ENCODE results near the gene UNC93A.
"Not testable (repeated sequence)": the region's sequence is repeated elsewhere in the genome, so short reads cannot be mapped to it uniquely, and the experiment has no call there.

Gene UNC93A

GRCh38 chr6:167290786-167291622 lies at the start of gene UNC93A:
UNC93A (plus strand) TSS chr6:167291315; CDS start chr6:167291490, 175 bp downstream.
- DNase-seq (ENCODE audit: low read depth in 1 of 2, low spot score in 1 of 2) = no peak

DNA sequence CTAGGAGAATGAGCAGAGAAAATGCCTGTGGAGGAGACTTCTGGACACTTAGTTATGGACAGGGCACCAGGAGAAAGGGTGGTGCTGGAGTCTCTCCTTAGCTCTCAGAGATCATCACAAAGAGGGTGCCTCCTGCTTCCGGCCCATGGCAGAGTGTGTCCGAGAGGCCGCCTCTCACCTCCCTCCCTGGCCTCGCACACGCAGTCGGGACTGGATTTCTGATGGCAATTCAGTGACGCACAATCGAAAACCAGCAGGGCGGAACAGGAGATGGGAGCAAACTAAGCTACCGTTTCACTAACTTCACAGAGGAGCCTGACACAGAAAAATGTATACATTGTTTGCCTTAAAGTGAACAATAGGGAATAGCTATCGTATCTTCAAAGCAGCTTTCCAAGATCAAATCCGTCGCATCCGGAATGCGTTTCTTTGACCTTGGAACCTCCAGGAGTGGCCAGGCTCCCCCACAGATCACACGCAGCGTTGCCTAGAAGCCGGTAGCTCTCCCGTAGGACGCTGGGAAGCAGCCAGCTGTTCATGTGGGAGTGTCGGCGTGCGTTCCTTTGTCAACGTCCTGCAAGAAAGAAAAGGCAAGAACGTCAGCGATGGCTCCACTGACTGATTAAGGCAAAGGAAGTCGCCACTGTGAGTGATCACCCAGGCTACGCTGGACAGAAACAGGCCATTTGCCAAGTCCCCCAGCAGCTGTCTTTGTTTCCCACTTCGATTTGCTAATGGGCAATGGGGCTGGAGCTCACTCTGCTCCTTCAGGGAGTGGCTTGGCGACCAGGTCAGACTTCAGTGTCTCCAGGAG lies 49.6 kb upstream of the UNC93A start:
- not testable (repeated sequence) for DNase-seq (ENCODE audit: low read depth in 1 of 2, low spot score in 1 of 2)

DNA sequence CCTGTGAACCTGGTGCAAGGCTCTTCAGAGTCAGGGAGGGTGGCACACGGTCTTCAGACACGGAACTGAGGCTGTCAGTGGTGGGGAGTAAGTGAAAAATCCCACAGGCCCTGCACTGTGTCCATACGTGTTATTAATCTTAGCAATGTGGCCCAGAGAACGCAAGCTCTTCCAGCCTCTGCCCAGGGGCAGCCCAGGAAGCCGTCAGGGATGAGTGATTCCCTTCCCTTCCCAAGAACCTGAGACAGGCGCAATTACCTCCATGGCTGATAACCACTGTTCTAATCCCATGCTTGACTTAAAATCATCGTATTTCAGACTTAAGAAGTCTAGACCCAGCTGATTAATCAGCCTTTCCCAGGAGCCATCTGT lies 49.0 kb upstream of the UNC93A start:
- not testable (repeated sequence) for DNase-seq (ENCODE audit: low read depth in 1 of 2, low spot score in 1 of 2)

DNA sequence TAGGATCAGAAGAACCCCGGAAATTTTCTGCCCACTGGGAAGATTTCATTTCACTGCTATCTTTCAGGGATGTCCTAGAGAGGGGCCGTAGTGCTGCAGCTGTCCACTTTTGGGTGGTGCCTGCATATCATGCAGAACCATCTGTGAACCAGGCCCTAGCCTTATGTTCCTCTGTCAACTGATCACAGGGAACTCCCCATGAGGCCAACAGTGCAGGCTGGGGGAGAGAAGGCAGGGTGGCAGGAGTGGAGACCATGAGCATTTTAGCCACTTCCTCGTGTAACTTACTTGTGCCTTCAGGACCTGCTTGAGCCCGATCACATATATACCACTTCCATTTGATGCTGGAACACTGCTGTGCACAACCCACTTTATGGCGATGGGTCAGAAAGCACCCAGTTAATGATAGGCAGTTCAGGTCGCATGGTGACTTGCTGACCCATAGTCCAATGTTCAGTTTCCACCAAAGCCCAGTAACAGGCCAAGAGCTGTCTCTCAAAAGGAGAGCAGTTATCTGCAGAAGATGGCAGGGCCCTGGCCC lies 48.5 kb upstream of the UNC93A start:
- DNase-seq (ENCODE audit: low read depth in 1 of 2, low spot score in 1 of 2) = not testable (repeated sequence)

- no peak for DNase-seq (ENCODE audit: low read depth in 1 of 2, low spot score in 1 of 2)
Observed at GRCh38 chr6:167244064-167244960, 46.8 kb upstream of the UNC93A start.

- DNase-seq (ENCODE audit: low read depth in 1 of 2, low spot score in 1 of 2) = no peak
Observed at GRCh38 chr6:167244991-167245390, 46.1 kb upstream of the UNC93A start.

DNA sequence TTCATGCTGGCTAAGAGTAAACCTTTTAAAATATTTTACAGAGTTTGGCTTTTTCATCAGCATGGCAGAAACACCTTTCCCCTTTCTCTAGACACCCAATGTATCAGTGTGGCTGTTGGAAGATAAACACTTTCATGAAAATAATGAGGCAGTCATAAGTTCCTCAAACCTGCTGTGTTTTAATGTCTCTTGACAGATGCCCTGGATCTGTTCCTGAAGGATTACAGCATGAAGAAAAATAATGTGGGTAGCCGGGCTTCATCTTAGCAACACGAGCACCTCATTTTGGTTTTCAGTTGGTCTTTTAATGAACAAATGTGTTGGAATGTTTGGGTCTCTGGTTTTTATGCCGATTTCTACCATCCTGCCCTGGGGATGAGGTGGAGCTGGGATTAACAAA lies 45.5 kb upstream of the UNC93A start:
- no peak for DNase-seq (ENCODE audit: low read depth in 1 of 2, low spot score in 1 of 2)

DNA sequence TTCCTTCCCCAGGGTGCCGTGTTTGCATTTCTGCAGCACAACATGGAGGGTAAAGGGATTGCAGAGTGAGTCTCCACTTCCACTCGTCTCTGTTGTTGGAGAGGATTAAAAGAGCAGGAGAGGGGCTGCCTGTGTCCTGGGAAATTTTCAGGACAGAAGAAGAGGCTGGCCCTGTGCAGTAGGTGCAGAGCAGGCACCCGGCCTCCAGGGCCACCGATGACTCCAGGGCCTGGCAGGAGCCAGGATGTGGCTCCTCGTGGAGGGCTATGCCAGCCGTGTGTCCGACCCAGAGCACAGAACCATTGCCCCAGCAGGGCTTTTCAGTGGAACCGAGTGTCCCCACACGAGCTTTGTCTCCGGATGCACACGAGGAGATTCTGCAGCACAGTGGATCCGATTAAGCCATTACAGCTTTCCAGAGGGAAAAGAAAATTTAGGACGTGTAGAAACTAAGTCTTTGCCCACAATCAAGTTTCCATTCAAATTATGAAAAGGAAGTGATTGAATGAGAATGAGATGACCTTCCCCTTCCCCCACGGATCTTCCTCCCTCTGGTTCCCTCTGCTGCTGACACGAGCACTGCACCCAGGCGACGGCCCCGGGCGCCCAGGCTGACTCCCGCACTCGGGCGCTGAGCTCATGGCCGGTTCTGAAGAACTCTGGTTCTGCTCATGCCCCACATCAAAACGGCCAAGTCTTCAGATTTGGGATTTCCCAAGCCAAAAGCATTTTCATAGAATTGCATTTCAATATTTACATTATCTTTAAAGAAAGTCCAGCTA lies 43.1 kb upstream of the UNC93A start:
- no peak for DNase-seq (ENCODE audit: low read depth in 1 of 2, low spot score in 1 of 2)

DNA sequence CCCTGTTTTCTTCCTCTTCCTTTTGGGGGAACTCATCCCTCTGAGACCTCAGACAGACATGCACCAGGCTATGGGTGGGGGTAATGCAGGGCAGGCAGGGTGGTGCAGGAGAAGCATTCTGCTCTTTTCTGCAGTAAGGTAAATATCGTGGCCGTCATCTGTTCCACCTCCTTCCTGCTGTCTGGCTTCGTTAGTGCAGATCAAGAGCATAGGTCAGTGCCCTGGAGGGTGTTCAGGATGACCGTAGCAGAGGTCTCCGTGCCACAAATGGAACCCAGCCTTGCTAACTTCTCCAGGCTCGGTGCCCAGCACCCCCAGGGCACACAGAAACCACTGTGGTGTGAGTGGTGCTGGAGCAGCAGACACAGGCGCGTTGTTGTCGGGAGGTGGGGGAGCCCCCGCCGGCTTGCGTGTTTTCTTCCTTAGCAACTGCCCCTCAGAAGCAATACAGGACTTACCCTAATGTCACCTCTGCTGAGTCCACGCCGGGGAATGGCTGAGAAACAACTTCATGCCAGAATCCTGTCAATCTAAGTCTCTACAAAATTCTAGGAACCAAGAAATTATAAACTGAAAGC lies 42.1 kb upstream of the UNC93A start:
- DNase-seq (ENCODE audit: low read depth in 1 of 2, low spot score in 1 of 2) = not testable (repeated sequence)

- no peak for DNase-seq (ENCODE audit: low read depth in 1 of 2, low spot score in 1 of 2)
Observed at GRCh38 chr6:167252271-167252670, 38.8 kb upstream of the UNC93A start.

DNA sequence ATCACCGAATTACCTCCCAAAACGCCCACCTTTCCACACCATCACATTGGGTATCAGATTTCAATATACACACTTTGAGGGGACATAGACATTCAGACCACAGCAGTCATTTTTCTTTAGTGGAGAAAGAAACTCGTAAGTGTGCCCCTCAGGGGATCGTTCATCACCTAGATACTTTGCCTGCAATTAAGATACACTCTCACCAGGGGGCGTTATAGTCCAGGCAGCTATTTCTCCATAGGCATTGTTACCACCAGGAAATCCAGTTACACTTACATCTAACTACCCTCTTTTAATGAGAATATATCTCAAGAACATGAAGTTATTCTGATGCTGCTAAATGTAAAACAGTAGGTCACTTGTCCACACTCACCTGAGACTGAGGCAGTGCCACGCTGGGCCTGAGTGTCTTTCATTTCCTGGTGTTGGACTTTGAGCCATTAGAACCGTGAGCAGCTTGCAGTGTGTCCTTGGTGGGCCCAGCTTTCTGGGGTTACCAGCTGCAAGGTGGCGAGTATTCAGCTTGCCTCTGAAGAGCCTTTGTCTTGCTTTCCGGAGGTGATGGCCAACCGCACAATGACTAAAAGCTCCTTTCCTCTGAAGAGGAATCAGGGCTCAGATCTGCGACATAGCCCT lies 35.1 kb upstream of the UNC93A start:
- DNase-seq (ENCODE audit: low read depth in 1 of 2, low spot score in 1 of 2) = no peak

DNA sequence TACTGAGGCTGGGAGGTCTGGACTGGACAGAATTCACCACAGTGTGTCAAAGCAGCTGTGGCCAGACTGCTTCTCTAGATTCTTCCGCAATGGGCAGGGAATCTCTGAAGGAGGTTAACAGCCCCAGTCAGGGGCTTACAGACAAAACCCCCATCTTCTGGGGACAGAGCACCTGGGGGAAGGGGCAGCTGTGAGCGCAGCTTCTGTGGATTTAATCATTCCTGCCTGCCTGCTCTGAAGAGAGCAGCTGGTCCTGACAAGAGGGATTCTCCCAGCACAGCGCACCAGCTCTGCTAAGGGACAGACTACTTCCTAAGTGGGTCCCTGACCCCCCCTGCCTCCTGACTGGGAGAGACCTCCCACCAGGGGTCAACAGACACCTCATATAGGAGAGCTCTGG lies 32.5 kb upstream of the UNC93A start:
- DNase-seq (ENCODE audit: low read depth in 1 of 2, low spot score in 1 of 2) = no peak

DNA sequence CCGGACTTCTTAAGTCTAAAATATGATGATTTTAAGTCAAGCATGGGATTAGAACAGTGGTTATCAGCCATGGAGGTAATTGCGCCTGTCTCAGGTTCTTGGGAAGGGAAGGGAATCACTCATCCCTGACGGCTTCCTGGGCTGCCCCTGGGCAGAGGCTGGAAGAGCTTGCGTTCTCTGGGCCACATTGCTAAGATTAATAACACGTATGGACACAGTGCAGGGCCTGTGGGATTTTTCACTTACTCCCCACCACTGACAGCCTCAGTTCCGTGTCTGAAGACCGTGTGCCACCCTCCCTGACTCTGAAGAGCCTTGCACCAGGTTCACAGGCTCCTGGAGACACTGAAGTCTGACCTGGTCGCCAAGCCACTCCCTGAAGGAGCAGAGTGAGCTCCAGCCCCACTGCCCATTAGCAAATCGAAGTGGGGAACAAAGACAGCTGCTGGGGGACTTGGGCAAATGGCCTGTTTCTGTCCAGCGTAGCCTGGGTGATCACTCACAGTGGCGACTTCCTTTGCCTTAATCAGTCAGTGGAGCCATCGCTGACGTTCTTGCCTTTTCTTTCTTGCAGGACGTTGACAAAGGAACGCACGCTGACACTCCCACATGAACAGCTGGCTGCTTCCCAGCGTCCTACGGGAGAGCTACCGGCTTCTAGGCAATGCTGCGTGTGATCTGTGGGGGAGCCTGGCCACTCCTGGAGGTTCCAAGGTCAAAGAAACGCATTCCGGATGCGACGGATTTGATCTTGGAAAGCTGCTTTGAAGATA lies 24.9 kb upstream of the UNC93A start:
- DNase-seq (ENCODE audit: low read depth in 1 of 2, low spot score in 1 of 2) = not testable (repeated sequence)

GRCh38 chr6:167266830-167267555 lies 24.1 kb upstream of the UNC93A start:
- no peak for DNase-seq (ENCODE audit: low read depth in 1 of 2, low spot score in 1 of 2)

- DNase-seq (ENCODE audit: low read depth in 1 of 2, low spot score in 1 of 2) = not testable (repeated sequence)
Observed at GRCh38 chr6:167267556-167267898, 23.6 kb upstream of the UNC93A start.

GRCh38 chr6:167267921-167268401 lies 23.2 kb upstream of the UNC93A start:
- no peak for DNase-seq (ENCODE audit: low read depth in 1 of 2, low spot score in 1 of 2)

DNA sequence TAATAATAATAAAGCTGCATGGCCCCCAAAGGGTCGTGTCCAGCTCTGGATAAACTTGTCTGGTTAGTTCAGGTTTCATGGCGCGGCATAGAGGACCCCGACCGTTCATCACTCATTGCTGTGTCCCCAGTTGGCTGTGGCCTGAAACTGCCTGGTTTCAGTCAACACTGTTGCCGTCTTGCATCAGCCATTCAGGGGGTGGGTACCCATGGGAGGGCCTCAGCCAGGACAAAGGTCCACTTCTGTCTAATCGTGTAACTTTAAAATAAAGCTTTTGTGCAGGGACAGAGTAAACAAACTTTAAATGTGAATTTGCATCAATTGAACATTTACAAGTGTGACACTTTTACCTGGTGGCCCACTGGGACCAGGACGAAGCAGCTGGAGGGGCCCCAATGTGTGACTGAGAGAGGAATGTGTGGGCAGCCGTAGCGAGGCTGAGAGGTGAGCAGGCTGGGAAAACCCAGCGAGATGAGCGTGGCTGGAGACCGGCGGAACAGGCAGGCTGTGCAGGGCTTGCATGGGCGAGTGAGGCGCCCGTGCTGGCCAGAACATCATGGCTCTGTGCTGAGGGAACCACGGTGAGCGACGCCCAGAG lies 22.3 kb upstream of the UNC93A start:
- no peak for DNase-seq (ENCODE audit: low read depth in 1 of 2, low spot score in 1 of 2)
